HepG2 (cell line): ENCODE results near the gene EDNRB. TPM values are rescaled to one million over a fixed set of nuclear protein-coding genes. Genes with fewer than 3 reads are reported as not detected.

ENCODE experiments used
- ATAC-seq: fragments of 200-7000 bp; cut with Tn5 transposase; 3 replicates; pipeline ENCODE4 v1.9.1; 2020; ENCODE audit warnings: mild to moderate bottlenecking, moderate library complexity
- BruUV-seq: library from RNA; stranded (reverse); fragments of 400-500 nt; replicated peaks from 2 replicates; lab custom pipeline; 2021; lab: Mats Ljungman, UMichigan
- CTCF ChIA-PET: fragments of 300-600 bp; formaldehyde crosslinking; extraction: SDS; loops from one replicate; lab custom pipeline; 2021; ENCODE audit warnings: low total read pairs, inconsistent platforms, low intra/inter-chr PET ratio; lab: Yijun Ruan, JAX
- POLR2A ChIA-PET: fragments of 350-600 bp; sonication (Branson Sonifier 250); formaldehyde crosslinking; loops from one replicate; lab custom pipeline; 2020; ENCODE audit warnings: antibody characterized with exemption, inconsistent platforms; lab: Yijun Ruan, JAX
- DNase-seq: peaks from one replicate; pipeline ENCODE4 v3.0.0-alpha.2; 2015; ENCODE audit warnings: low spot score
- FAIRE-seq: peaks from 3 replicates; lab custom pipeline; 2011; peaks lifted over from hg19 to GRCh38; lab: Jason Lieb, UNC
- H2AFZ ChIP-seq: one replicate; pipeline ENCODE4 v1.6.1; 2011; ENCODE audit warnings: low read length, inconsistent platforms
- H3K27ac ChIP-seq: fragments of 300-600 bp; 3 replicates; pipeline ENCODE4 v1.8.0; 2011; ENCODE audit warnings: mixed run types, mild to moderate bottlenecking, mixed read lengths, low read length, inconsistent platforms; ENCODE audit not compliant: insufficient read depth; ENCODE audit errors: extremely low read length
- H3K27me3 ChIP-seq, 2 experiments: fragments of 200-600 bp in 1 of 2; 2 replicates in 1 of 2; 3 replicates in 1 of 2; pipeline versions ENCODE4 v1.6.0 to v1.8.0; 2011; ENCODE audit warnings: low read length in 2 of 2, mild to moderate bottlenecking in 2 of 2, moderate library complexity in 2 of 2, inconsistent platforms in 1 of 2; ENCODE audit not compliant: insufficient read depth in 2 of 2, control insufficient read depth in 1 of 2
- H3K36me3 ChIP-seq, 2 experiments: fragments of 200-600 bp in 1 of 2; replicated peaks in 1 of 2; 2 replicates in 1 of 2; 3 replicates in 1 of 2; pipeline versions ENCODE4 v1.5.1 to v1.8.0; 2011; ENCODE audit warnings: low read length in 2 of 2, inconsistent platforms in 1 of 2; ENCODE audit not compliant: insufficient read depth in 2 of 2, control insufficient read depth in 1 of 2
- H3K4me1 ChIP-seq: 2 replicates; pipeline ENCODE4 v1.5.1; 2012; ENCODE audit warnings: low read length, inconsistent platforms; ENCODE audit not compliant: insufficient read depth
- H3K4me2 ChIP-seq: 2 replicates; pipeline ENCODE4 v1.6.0; 2011; ENCODE audit warnings: low read depth, low read length, inconsistent platforms
- H3K4me3 ChIP-seq, 3 experiments: fragments of 200-600 bp in 1 of 3; sonication (generic), shearing (Covaris generic) in 1 of 3; replicated peaks in 1 of 3; 2 replicates each; pipeline ENCODE4 v1.5.1; 2011 to 2016; ENCODE audit warnings: low read length in 3 of 3, inconsistent platforms in 2 of 3, low read depth in 2 of 3, mild to moderate bottlenecking in 2 of 3, control low read depth in 1 of 3, mixed read lengths in 1 of 3; ENCODE audit not compliant: insufficient read depth in 1 of 3
- H3K79me2 ChIP-seq: one replicate; pipeline ENCODE4 v1.6.1; 2011; ENCODE audit warnings: low read length, inconsistent platforms; ENCODE audit not compliant: insufficient read depth
- H3K9ac ChIP-seq: 2 replicates; pipeline ENCODE4 v1.6.0; 2011; ENCODE audit warnings: mild to moderate bottlenecking, low read depth, low read length, inconsistent platforms; ENCODE audit not compliant: insufficient read depth
- H3K9me3 ChIP-seq: 2 replicates; pipeline ENCODE4 v1.5.1; 2012; ENCODE audit warnings: mild to moderate bottlenecking, low read length
- H4K20me1 ChIP-seq: 2 replicates; pipeline ENCODE4 v1.6.0; 2011; ENCODE audit warnings: inconsistent platforms, mild to moderate bottlenecking, low read length, moderate library complexity; ENCODE audit not compliant: insufficient read depth
- CBX5 ChIP-seq: sonication (generic); formaldehyde crosslinking; IDR thresholded peaks from 2 replicates; pipeline ENCODE4 v1.4.0; 2020; ENCODE audit warnings: missing genetic modification reagents, borderline replicate concordance
- CEBPB ChIP-seq: IDR thresholded peaks from 2 replicates; pipeline ENCODE4 v1.6.1; 2011; ENCODE audit warnings: low read depth, low read length, improper control_type of control experiment, borderline replicate concordance
- GMEB2 ChIP-seq: IDR thresholded peaks from 2 replicates; pipeline ENCODE4 v1.6.1; 2016; ENCODE audit warnings: missing biosample characterization, missing genetic modification reagents, low read depth
- HIVEP1 ChIP-seq: sonication (generic); formaldehyde crosslinking; IDR thresholded peaks from 2 replicates; pipeline ENCODE4 v1.4.0; 2020; ENCODE audit warnings: mild to moderate bottlenecking, missing genetic modification reagents
- NFYC ChIP-seq: IDR thresholded peaks from 2 replicates; pipeline ENCODE4 v1.6.1; 2016; ENCODE audit warnings: missing genetic modification reagents, missing compliant biosample characterization
- REST ChIP-seq, 2 experiments: IDR thresholded peaks; 2 replicates each; pipeline ENCODE4 v1.6.1; 2011 to 2012; ENCODE audit warnings: low read length in 2 of 2, borderline replicate concordance in 1 of 2, low read depth in 1 of 2, mild to moderate bottlenecking in 1 of 2, moderate library complexity in 1 of 2
- TFE3 ChIP-seq: IDR thresholded peaks from 2 replicates; pipeline ENCODE4 v1.6.1; 2016
- ZBTB44 ChIP-seq: sonication (generic); formaldehyde crosslinking; IDR thresholded peaks from 2 replicates; pipeline ENCODE4 v1.4.0; 2020; ENCODE audit warnings: missing genetic modification reagents
- ZNF75D ChIP-seq: sonication (generic); formaldehyde crosslinking; IDR thresholded peaks from 2 replicates; pipeline ENCODE4 v1.8.1; 2023; ENCODE audit warnings: missing genetic modification reagents, mild to moderate bottlenecking, borderline replicate concordance
- ZNF841 ChIP-seq: sonication (generic); formaldehyde crosslinking; IDR thresholded peaks from 2 replicates; pipeline ENCODE4 v1.8.1; 2023; ENCODE audit warnings: missing genetic modification reagents, borderline replicate concordance
- ZNF878 ChIP-seq: sonication (generic); formaldehyde crosslinking; IDR thresholded peaks from 2 replicates; pipeline ENCODE4 v1.8.1; 2023; ENCODE audit warnings: mild to moderate bottlenecking, missing genetic modification reagents, moderate library complexity
- WGBS: methylation state at CpG from one replicate; pipeline ENCODE4 v1.1.6; 2017; ENCODE audit warnings: low lambda C conversion rate; 5-methylcytosine and 5-hydroxymethylcytosine counted together
- in situ Hi-C: cut with HindIII; loops from 2 replicates; pipeline ENCODE4 v1.10.0; 2017; ENCODE audit warnings: low pct_unique_long_range_greater_than_20kb; ENCODE audit not compliant: extremely low pct_ligation_motif_present
- intact Hi-C: fragments of 100-400 bp; cut with micrococcal nuclease; formaldehyde crosslinking; loops from one replicate; pipeline ENCODE4 v1.10.0; 2022; ENCODE audit not compliant: unreplicated experiment
- polyA plus RNA-seq, 8 experiments: library from polyadenylated mRNA; depleted of rRNA in 3 of 8; stranded (reverse) in 7 of 8; unstranded in 1 of 8; fragments of >200 nt; fragmentation: Illumina TruSeq in 4 of 8; extraction: Trizol in 4 of 8; gene quantifications; 2 replicates each; pipeline versions ENCODE4 v1.2.1 to v1.2.3, GENCODE V29; 2011 to 2016; ENCODE audit warnings: low read depth in 4 of 8, missing spikeins in 1 of 8, mixed read lengths in 1 of 8; ENCODE audit not compliant: insufficient read depth in 1 of 8
- total RNA-seq, 5 experiments: library from RNA; depleted of rRNA; stranded (reverse); fragments of >200 nt; fragmentation: Illumina TruSeq; extraction: Trizol; gene quantifications; 2 replicates each; pipeline ENCODE4 v1.2.3, GENCODE V29; 2016; ENCODE audit warnings: low read depth in 1 of 5
- TF ChIP-seq, protein P1 (sequence below): sonication (generic); formaldehyde crosslinking; IDR thresholded peaks from 2 replicates; pipeline ENCODE4 v1.8.0; 2022; ENCODE audit warnings: low read depth, missing genetic modification reagents
- TF ChIP-seq, protein P2 (sequence below): sonication (generic); formaldehyde crosslinking; IDR thresholded peaks from 2 replicates; pipeline ENCODE4 v1.5.0; 2020; ENCODE audit warnings: mild to moderate bottlenecking, missing genetic modification reagents, moderate library complexity

The EDNRB gene
- total and polyA plus RNA-seq, 2 of the 13 experiments (the other 11 are each of a cell fraction or from before 2014, with no cell fraction given): not detected

GRCh38 chr13:77919921-77920294 is 1.3 kb upstream of the EDNRB start:
- peaks cover 14% of the 10 kb centered on the region; the same call in 1 of the 2 replicates for H3K9me3 ChIP-seq
- H3K9ac ChIP-seq: no peak overlapping the region
- no peak for FAIRE-seq
- no TSS peak for BruUV-seq
- H3K4me3 ChIP-seq: no peak overlapping the region
- no peaks in the 10 kb centered on the region for H3K27me3 ChIP-seq
- intact Hi-C loops (no loop called here), in situ Hi-C loops (no loop called here)
- no peak overlapping the region for H2AFZ ChIP-seq
- no peak overlapping the region for H3K4me2 ChIP-seq
- 29% methylated on average over 8 of the region's 8 CpGs for WGBS
- ChIA-PET POLR2A (no interaction called here), CTCF (no interaction called here)
- H3K27ac ChIP-seq: no peak overlapping the region
- no peaks in the 10 kb centered on the region for H4K20me1 ChIP-seq
- no peak for DNase-seq
- H3K36me3 ChIP-seq: no peaks in the 10 kb centered on the region
- H3K79me2 ChIP-seq: no peaks in the 10 kb centered on the region
- ATAC-seq: no peak
- no peaks in the 10 kb centered on the region for H3K4me1 ChIP-seq
- TF ChIP-seq, protein P1, sequence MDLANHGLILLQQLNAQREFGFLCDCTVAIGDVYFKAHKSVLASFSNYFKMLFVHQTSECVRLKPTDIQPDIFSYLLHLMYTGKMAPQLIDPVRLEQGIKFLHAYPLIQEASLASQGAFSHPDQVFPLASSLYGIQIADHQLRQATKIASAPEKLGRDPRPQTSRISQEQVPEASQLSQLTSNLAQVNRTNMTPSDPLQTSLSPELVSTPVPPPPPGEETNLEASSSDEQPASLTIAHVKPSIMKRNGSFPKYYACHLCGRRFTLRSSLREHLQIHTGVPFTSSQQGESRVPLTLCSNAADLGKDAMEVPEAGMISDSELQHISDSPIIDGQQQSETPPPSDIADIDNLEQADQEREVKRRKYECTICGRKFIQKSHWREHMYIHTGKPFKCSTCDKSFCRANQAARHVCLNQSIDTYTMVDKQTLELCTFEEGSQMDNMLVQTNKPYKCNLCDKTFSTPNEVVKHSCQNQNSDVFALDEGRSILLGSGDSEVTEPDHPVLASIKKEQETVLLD: no peak
- TF ChIP-seq GMEB2 (CRISPR knock-in tag) (no peak), HIVEP1 (CRISPR knock-in tag) (no peak), CEBPB (no peak), NFYC (CRISPR knock-in tag) (no peak), REST (IDR thresholded peaks at IDR 0.05; ENCODE audit: borderline replicate concordance in 1 of 2, low read depth in 1 of 2, low read length in 2 of 2) (no peak), TFE3 (CRISPR knock-in tag) (no peak), ZNF841 (CRISPR knock-in tag) (no peak), ZNF75D (no peak), ZNF878 (CRISPR knock-in tag) (no peak), ZBTB44 (CRISPR knock-in tag) (no peak), CBX5 (CRISPR knock-in tag) (no peak)
- TF ChIP-seq, protein P2, sequence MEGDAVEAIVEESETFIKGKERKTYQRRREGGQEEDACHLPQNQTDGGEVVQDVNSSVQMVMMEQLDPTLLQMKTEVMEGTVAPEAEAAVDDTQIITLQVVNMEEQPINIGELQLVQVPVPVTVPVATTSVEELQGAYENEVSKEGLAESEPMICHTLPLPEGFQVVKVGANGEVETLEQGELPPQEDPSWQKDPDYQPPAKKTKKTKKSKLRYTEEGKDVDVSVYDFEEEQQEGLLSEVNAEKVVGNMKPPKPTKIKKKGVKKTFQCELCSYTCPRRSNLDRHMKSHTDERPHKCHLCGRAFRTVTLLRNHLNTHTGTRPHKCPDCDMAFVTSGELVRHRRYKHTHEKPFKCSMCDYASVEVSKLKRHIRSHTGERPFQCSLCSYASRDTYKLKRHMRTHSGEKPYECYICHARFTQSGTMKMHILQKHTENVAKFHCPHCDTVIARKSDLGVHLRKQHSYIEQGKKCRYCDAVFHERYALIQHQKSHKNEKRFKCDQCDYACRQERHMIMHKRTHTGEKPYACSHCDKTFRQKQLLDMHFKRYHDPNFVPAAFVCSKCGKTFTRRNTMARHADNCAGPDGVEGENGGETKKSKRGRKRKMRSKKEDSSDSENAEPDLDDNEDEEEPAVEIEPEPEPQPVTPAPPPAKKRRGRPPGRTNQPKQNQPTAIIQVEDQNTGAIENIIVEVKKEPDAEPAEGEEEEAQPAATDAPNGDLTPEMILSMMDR (CRISPR knock-in tag): no peak
